Bronchial epithelial cell (primary cell): ENCODE data around the gene RCC2. TPM values are rescaled to one million over a fixed set of nuclear protein-coding genes. Genes with fewer than 3 reads are reported as not detected.
"Not testable (repeated sequence)": the region's sequence is repeated elsewhere in the genome, so short reads cannot be mapped to it uniquely, and the experiment has no call there.

ENCODE experiments used
- DNase-seq: peaks from one replicate; pipeline ENCODE4 v3.0.0-alpha.2; 2010; ENCODE audit warnings: low read depth
- FAIRE-seq: peaks from 2 replicates; lab custom pipeline; 2011; peaks lifted over from hg19 to GRCh38; lab: Jason Lieb, UNC
- H3K27me3 ChIP-seq: 2 replicates; pipeline ENCODE4 v1.5.1; 2011; ENCODE audit warnings: low read length; ENCODE audit not compliant: control insufficient read depth, insufficient read depth
- H3K36me3 ChIP-seq: 2 replicates; pipeline ENCODE4 v1.5.1; 2011; ENCODE audit warnings: low read length; ENCODE audit not compliant: control insufficient read depth, insufficient read depth
- H3K4me3 ChIP-seq: 2 replicates; pipeline ENCODE4 v1.5.1; 2011; ENCODE audit warnings: mild to moderate bottlenecking, low read depth, low read length, control low read depth
- total RNA-seq: library from RNA; depleted of rRNA; stranded (reverse); fragments of >200 nt; gene quantifications from 2 replicates; pipeline ENCODE4 v1.2.1, GENCODE V29; 2014
- TF ChIP-seq, protein P1 (sequence below): IDR thresholded peaks from 2 replicates; pipeline ENCODE4 v1.5.1; 2011; ENCODE audit warnings: mild to moderate bottlenecking, moderate library complexity, low read length, control low read depth, inconsistent platforms; ENCODE audit not compliant: insufficient read depth, severe bottlenecking

RCC2 gene
- total RNA-seq, 1 donor from 2014 or later = 152 TPM

DNA sequence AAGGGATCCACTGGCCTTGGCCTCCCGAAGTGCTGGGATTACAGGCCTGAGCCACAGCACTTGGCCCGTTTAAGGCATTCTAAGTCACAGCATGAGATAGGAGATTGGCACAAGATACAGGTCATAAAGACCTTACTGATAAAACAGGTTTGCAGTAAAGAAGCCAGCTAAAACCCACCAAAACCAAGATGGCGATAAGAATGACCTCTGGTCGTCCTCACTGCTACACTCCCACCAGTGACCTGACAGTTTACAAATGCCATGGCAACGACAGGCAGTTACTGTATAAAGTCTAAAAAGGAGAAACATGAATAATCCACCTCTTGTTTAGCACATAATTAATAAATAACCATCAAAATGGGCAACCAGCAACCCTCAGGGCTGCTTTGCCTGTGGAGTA lies 33.3 kb upstream of the RCC2 start:
- FAIRE-seq = no peak

DNA sequence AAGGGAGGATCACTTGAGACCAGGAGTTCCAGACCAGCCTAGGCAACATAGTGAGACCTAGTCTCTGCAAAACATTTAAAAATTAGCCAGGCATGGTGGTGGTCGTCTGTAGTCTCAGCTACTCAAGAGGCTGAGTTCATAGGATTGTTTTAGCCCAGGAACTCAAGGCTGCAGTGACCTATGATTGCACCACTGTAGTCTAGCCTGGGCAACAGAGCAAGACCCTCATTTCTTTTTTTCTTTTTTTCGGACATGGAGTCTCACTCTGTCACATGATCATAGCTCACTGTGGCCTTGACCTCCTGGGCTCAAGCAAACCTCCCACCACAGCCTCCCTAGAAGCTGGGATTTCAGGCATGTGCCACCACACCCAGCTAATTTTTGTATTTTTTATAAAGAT lies 31.9 kb upstream of the RCC2 start:
- DNase-seq (no peak), FAIRE-seq (no peak)
- Histone ChIP-seq H3K27me3 (no peaks in the 10 kb centered on the region), H3K4me3 (no peak overlapping the region), H3K36me3 (no peaks in the 10 kb centered on the region)
- TF ChIP-seq, protein P1, sequence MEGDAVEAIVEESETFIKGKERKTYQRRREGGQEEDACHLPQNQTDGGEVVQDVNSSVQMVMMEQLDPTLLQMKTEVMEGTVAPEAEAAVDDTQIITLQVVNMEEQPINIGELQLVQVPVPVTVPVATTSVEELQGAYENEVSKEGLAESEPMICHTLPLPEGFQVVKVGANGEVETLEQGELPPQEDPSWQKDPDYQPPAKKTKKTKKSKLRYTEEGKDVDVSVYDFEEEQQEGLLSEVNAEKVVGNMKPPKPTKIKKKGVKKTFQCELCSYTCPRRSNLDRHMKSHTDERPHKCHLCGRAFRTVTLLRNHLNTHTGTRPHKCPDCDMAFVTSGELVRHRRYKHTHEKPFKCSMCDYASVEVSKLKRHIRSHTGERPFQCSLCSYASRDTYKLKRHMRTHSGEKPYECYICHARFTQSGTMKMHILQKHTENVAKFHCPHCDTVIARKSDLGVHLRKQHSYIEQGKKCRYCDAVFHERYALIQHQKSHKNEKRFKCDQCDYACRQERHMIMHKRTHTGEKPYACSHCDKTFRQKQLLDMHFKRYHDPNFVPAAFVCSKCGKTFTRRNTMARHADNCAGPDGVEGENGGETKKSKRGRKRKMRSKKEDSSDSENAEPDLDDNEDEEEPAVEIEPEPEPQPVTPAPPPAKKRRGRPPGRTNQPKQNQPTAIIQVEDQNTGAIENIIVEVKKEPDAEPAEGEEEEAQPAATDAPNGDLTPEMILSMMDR = no peak

More for the DNA sequence above, 33.3 kb upstream of the RCC2 start:
- Histone ChIP-seq H3K4me3 (no peak overlapping the region), H3K36me3 (no peaks in the 10 kb centered on the region), H3K27me3 (no peaks in the 10 kb centered on the region)
- TF ChIP-seq, protein P1 = no peak
- DNase-seq = no peak

DNA sequence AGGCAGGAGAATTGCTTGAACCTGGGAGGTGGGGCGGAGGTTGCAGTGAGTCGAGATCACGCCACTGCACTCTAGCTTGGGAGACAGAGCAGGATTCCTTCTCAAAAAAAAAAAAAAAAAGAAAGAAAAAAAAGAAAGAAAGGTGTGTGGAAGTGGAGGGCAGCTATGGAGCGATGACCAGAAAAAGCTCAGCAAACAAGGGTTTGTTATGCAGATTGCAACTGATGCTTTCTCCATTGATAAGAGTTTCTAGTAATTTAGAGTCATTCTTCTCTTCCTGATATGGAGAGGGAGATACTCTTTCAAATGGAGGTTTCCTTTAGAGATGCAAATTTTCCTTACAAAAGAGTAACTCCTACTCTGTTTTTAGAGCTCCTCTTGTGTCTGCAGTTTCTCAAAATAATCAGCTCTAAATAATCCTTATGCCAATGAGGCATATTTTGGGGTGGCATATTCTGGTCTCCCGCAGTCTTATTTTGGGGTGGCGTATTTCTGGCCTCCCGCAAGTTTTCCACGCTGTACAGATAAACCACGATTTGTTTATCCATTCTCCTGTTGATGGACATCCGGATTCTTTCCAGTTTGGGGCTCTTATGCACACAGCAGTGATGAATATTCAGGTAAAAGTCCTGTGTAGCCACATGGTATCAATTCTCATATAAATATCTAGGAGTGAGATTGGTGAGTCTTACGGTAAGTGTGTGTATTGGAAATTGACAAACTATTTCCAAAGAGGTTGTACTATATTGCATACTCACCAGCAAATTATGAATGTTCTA lies 30.7 kb upstream of the RCC2 start:
- Histone ChIP-seq H3K4me3 (no peak overlapping the region), H3K27me3 (no peaks in the 10 kb centered on the region), H3K36me3 (no peaks in the 10 kb centered on the region)
- TF ChIP-seq, protein P1 = no peak
- DNase-seq (no peak), FAIRE-seq (no peak)

DNA sequence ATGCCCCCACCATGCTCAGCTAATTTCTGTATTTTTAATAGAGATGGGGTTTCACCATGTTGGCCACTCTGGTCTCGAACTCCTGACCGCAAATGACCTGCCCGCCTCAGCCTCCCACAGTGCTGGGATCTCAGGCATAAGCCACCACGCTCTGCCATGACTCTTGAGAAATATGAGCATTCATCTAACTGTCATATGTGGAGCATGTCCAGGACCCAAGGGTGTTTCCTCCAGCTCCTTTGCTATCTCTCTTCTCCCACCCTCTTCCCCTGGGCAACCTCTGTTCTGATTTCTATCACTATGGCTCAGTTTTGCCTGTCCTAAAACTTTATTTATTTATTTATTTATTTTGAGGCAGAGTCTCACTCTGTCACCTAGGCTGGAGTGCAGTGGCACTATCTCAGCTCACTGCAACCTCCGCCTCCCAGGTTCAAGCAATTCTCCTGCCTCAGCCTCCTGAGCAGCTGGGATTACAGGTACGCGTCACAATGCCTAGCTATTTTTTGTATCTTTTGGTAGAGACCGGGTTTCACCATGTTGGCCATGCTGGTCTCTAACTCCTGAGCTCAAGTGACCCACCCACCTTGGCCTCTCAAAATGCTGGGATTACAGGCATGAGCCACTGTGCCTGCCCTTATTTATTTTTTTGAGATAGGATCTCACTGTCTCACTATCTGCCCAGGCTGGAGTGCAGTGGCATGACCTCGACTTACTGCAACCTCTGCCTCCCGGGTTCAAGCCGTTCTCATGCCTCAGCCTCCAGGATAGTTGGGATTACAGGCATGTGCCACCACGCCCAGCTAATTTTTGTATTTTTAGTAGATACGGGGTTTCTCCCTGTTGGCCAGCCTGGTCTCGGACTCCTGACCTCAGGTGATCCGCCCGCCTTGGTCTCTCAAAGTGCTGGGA lies 29.1 kb upstream of the RCC2 start:
- FAIRE-seq, H3K36me3 ChIP-seq, DNase-seq, H3K4me3 ChIP-seq, H3K27me3 ChIP-seq: not testable (repeated sequence)

DNA sequence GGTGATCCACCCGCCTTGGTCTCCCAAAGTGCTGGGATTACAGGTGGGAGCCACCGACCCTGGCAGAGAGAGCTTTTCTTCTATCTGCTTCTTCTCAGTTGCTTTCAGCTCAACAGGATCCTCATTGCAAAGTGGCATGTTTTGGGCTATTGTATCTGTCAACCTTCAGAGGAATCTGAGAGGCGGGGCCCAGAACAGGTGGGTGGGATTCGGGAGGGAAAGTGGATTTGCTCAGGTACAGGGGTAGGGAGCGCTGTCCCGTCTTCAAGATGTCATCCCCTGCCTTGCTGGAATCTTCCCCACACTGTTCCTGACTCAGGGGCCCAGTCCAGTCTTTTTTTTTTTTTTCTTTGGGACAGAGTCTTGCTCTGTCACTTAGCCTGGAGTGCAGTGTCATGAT lies 26.9 kb upstream of the RCC2 start:
- no peaks in the 10 kb centered on the region for H3K36me3 ChIP-seq
- TF ChIP-seq, protein P1 = no peak
- H3K27me3 ChIP-seq = no peaks in the 10 kb centered on the region
- no peak for DNase-seq
- H3K4me3 ChIP-seq = no peak overlapping the region
- FAIRE-seq = no peak

DNA sequence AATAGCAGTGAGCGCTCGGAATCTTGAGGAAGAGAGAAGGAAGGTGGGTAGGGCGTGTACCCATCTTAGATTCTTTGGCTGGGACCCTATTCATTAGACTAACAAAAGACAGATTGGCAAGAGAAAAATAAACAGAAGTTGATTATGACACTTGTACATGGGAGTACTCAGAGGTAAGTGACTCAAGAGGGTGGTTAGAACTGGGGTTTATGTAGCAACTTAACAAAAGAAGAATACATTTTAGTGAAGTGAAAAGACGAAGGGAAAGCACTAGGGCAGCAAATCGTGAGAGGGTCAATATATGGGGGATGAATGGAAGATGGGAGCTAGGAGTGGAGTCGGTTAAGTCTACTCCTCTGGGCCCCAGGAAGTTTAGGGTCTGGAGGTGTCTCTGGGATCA lies 25.8 kb upstream of the RCC2 start:
- FAIRE-seq (no peak), DNase-seq (peak; percentile 50)

More for the DNA sequence above, 25.8 kb upstream of the RCC2 start:
- Histone ChIP-seq H3K4me3 (no peak overlapping the region), H3K36me3 (no peaks in the 10 kb centered on the region), H3K27me3 (no peaks in the 10 kb centered on the region)
- TF ChIP-seq, protein P1 = no peak
